ENCODE results near the gene SPATS2L. TPM values are rescaled to one million over a fixed set of nuclear protein-coding genes. Genes with fewer than 3 reads are reported as not detected.

Gene SPATS2L
- total RNA-seq, 2 donors from 2014 or later, result 77.4 to 88.7 TPM

DNA sequence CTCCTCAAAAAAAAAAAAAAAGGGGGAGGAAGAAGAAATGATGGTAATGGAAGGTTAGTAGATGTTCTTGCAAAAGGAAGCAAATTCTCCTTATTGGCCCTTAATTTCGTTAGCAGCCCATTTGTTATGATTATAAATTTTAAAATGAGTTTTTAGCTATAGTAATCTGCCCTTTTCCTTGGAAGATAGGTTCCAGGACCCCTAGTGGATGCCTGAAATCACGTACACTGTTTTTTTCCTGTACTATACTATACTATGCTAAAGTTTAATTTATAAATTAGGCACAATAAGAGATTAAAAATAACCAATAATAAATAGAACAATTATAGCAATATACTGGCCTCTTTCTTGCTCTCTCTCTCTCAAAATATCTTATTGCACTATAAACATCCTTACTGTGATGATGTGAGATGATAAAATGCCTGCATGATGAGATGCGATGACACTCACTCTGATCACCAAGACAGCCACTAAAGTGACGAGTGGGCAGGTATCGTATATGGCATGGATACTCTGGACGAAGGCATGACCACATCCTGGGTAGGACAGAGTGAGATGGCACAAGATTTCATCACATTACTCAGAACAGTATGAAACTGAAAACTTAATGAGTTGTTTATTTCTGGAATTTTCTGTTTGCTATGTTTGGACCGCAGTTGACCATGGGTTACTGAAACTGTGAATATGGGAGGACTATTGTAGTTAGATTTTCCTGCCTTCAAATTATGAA lies 116.2 kb downstream of the SPATS2L start:
- H3K27me3 ChIP-seq (replicated peaks; ENCODE audit: insufficient read depth), result no peaks in the 10 kb centered on the region
- intact Hi-C loops (cut with DNase I), result no loop called here
- H3K4me1 ChIP-seq (replicated peaks), result no peaks in the 10 kb centered on the region
- H3K9me3 ChIP-seq, result no peaks in the 10 kb centered on the region
- H3K36me3 ChIP-seq, result peaks cover 0 to 7% of the 10 kb centered on the region in 2 donors
- no peak overlapping the region for H3K27ac ChIP-seq
- DNase-seq (ENCODE audit: low spot score), result no peak
- no peak overlapping the region for H3K4me3 ChIP-seq
- TF ChIP-seq POLR2A (IDR thresholded peaks at IDR 0.05) (no peak), CTCF (IDR thresholded peaks at IDR 0.05) (no peak), POLR2AphosphoS5 (IDR thresholded peaks at IDR 0.05) (no peak)
- 94% methylated on average over 7 of the region's 7 CpGs for WGBS

DNA sequence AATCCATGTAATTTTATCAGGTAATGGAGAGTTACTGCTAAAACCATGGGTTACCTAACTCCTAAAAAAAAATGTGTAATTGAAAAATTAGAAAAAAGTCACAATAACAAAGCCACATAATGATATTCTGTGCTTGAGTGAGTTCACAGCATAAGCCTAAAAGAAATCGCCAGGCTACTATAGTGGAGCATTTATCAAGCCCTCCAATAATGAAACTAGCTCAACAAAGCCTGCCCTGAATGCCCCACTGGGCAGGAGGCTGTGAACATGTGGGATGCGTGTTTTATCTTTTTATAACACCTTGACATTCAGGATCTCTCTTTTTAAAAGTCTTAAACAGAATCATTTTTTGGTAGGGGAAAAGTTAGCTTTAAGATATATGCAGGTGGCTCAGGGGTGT lies 117.0 kb downstream of the SPATS2L start:
- no peak overlapping the region for H3K27ac ChIP-seq
- no peak overlapping the region for H3K4me3 ChIP-seq
- H3K9me3 ChIP-seq, result no peaks in the 10 kb centered on the region
- intact Hi-C loops (cut with DNase I), result no loop called here
- peaks cover 0 to 7% of the 10 kb centered on the region in 2 donors for H3K36me3 ChIP-seq
- H3K27me3 ChIP-seq (replicated peaks; ENCODE audit: insufficient read depth), result no peaks in the 10 kb centered on the region
- H3K4me1 ChIP-seq (replicated peaks), result no peaks in the 10 kb centered on the region
- 98% methylated on average over 2 of the region's 2 CpGs for WGBS
- no peak for TF ChIP-seq CTCF (IDR thresholded peaks at IDR 0.05)
- no peak for TF ChIP-seq POLR2A (IDR thresholded peaks at IDR 0.05)
- TF ChIP-seq POLR2AphosphoS5 (IDR thresholded peaks at IDR 0.05), result no peak
- DNase-seq (ENCODE audit: low spot score), result no peak

GRCh38 chr2:200425026-200425821 lies 118.7 kb downstream of the SPATS2L start:
- Histone ChIP-seq H3K4me3 (no peak overlapping the region), H3K27me3 (replicated peaks; ENCODE audit: insufficient read depth) (no peaks in the 10 kb centered on the region), H3K4me1 (replicated peaks) (no peaks in the 10 kb centered on the region), H3K36me3 (no peaks in the 10 kb centered on the region), H3K9me3 (no peaks in the 10 kb centered on the region), H3K27ac (peak overlapping the region in 1 of 2 donors; percentile 16)
- intact Hi-C loops (cut with DNase I), result no loop called here
- WGBS, result 52% methylated on average over 14 of the region's 14 CpGs
- DNase-seq (ENCODE audit: low spot score), result no peak
- TF ChIP-seq CTCF (IDR thresholded peaks at IDR 0.05), result no peak
- no peak for TF ChIP-seq POLR2AphosphoS5 (IDR thresholded peaks at IDR 0.05)
- TF ChIP-seq POLR2A (IDR thresholded peaks at IDR 0.05), result no peak

GRCh38 chr2:200426754-200427153 lies 120.3 kb downstream of the SPATS2L start:
- DNase-seq (ENCODE audit: low spot score), result no peak
- no peaks in the 10 kb centered on the region for H3K9me3 ChIP-seq
- H3K27ac ChIP-seq, result no peak overlapping the region
- intact Hi-C loops (cut with DNase I), result no loop called here
- no peaks in the 10 kb centered on the region for H3K27me3 ChIP-seq (replicated peaks; ENCODE audit: insufficient read depth)
- WGBS, result 63% methylated on average over 1 of the region's 1 CpG
- TF ChIP-seq POLR2AphosphoS5 (IDR thresholded peaks at IDR 0.05), result no peak
- no peak for TF ChIP-seq POLR2A (IDR thresholded peaks at IDR 0.05)
- TF ChIP-seq CTCF (IDR thresholded peaks at IDR 0.05), result no peak
- no peaks in the 10 kb centered on the region for H3K36me3 ChIP-seq
- no peak overlapping the region for H3K4me3 ChIP-seq
- H3K4me1 ChIP-seq (replicated peaks), result no peaks in the 10 kb centered on the region

All from prostate gland (tissue), 2 donors.